ENCODE data around the gene TRIM71.
"Not testable (repeated sequence)": the region's sequence is repeated elsewhere in the genome, so short reads cannot be mapped to it uniquely, and the experiment has no call there.

TRIM71 gene

DNA sequence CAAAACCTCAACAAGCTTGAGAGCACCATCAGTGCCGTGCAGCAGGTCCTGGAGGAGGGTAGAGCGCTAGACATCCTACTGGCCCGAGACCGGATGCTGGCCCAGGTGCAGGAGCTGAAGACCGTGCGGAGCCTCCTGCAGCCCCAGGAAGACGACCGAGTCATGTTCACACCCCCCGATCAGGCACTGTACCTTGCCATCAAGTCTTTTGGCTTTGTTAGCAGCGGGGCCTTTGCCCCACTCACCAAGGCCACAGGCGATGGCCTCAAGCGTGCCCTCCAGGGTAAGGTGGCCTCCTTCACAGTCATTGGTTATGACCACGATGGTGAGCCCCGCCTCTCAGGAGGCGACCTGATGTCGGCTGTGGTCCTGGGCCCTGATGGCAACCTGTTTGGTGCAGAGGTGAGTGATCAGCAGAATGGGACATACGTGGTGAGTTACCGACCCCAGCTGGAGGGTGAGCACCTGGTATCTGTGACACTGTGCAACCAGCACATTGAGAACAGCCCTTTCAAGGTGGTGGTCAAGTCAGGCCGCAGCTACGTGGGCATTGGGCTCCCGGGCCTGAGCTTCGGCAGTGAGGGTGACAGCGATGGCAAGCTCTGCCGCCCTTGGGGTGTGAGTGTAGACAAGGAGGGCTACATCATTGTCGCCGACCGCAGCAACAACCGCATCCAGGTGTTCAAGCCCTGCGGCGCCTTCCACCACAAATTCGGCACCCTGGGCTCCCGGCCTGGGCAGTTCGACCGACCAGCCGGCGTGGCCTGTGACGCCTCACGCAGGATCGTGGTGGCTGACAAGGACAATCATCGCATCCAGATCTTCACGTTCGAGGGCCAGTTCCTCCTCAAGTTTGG, 72.9 kb downstream of the TRIM71 start:
- DNase-seq (ENCODE audit: low read depth), result no peak

- no peak for DNase-seq (ENCODE audit: low read depth)
Observed at GRCh38 chr3:32891365-32891764, 73.6 kb downstream of the TRIM71 start.

GRCh38 chr3:32892625-32893598, 75.1 kb downstream of the TRIM71 start:
- DNase-seq (ENCODE audit: low read depth), result no peak

DNA sequence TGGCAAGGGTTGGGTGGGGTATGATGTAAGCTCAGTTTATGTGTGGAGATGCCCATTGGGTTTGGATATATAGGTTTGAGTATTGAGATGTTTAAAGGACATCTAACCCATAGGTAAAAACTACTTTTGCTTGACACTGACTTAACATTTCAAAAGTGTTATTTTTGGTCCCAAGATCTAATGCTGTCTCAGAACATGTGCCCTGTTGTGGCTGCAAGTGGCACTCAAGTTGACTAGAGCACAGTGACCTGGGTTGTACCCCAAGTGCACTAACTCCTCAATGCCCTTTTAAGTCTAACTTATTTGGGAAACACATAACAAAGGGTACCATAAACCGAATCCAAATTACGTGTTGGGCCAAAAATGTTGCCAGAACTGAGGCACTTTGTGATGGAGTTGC, 77.2 kb downstream of the TRIM71 start:
- no peak for DNase-seq (ENCODE audit: low read depth)

GRCh38 chr3:32895701-32896100, 77.9 kb downstream of the TRIM71 start:
- no peak for DNase-seq (ENCODE audit: low read depth)

GRCh38 chr3:32896143-32896542, 78.3 kb downstream of the TRIM71 start:
- DNase-seq (ENCODE audit: low read depth), result no peak

- DNase-seq (ENCODE audit: low read depth), result no peak
Observed at GRCh38 chr3:32897001-32897601, 79.3 kb downstream of the TRIM71 start.

DNA sequence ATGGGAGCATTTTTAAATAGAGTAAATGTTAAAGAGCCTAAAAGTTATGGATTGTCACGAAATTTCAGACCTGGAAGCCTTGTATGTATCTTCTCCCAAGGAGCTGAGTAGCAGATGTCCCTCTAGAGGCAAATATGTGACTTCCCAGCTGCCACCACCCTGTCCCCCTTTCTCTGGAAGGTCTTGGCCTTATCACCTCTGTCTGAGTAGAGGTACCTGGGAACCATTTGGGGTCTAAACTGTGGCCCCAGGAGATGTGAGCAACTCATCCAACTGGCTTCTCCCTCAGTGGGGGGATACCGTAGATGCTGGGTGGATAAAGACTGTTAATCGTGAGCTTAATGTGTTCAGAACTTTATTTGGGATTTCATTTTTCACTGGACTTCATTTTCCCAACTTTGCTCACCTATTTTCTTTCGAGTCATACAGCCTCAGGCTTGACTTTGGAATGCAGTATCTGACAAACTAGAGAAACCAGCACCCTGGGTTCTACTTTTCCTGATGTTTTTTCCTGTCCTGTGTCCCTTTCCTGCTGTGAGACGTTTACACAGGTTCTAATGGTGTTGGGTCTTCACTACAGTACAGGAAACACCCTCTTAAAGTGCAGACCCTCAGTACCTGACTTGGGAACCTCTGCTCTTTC, 80.3 kb downstream of the TRIM71 start:
- no peak for DNase-seq (ENCODE audit: low read depth)

DNA sequence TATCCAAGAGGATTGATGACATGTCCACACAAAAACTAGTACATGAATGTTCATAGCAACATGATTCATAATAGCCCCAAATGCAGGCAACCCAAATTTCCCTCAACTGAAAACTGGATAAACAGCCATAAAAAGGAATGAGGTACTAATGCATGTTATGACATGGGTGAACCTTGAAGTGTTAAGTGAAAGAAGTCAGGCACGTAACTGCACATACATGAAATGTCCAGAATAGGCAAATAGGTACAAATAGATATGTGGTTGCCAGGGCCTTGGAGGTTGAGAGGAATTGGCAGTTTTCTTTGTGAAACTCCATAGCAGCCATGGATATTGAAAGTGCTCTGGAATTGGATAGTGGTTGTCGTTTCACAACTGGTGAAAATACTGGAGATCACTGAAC, 81.5 kb downstream of the TRIM71 start:
- no peak for DNase-seq (ENCODE audit: low read depth)

DNA sequence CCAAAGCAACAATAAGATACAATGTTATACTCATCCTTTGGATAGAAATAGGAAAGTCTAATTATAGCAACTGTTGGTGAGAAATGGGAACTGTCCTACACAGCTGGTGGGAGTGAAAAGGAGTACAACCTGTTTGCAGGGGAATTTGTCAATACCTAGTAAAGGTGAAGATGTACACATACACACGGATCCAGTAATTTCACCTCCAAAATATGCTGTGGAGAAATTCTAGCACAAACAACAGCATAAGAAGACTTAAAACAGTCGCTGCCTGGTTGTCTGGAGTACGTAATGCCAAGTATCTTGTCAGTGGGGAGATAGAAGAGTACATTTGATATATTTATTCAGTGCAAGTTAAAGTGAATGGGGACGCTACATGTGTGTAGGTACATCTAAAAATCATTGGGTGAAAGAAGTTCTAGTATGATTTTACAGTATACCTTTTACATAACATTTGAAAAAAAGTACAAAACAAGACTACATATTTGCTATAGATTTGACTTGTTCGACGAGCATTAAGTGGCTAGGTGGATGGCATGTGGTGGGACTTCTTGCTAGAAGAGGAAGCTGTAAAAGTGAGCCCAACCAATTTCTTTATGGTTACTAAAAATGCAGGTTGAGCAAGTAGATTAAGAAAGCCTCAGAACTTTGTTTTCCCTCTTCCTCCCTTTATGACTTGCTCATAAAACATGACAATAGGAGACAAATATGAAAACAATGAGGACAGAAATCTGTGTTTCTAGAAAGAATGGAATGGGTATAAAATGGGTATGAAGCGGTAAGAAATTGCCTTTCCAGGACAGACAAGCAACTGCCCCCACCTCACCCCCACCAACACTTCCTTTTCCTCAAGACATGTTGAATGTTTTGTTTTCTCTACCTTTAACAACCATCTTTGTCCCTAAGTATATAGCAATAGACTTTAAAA, 83.5 kb downstream of the TRIM71 start:
- DNase-seq (ENCODE audit: low read depth), result no peak

DNA sequence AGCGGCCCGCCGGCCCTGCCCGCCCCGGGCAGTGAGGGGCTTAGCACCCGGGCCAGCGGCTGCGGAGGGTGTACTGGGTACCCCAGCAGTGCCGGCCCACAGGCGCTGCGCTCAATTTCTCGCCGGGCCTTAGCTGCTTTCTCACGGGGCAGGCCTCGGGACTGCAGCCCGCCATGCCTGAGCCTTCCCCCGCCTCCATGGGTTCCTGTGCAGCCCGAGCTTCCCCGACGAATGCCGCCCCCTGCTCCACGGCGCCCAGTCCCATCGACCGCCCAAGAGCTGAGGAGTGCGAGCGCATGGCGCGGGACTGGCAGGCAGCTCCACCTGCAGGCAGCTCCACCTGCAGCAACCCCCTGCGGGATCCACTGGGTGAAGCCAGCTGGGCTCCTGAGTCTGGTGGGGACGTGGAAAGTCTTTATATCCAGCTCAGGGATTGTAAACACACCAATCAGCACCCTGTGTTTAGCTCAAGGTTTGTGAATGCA, 85.1 kb downstream of the TRIM71 start:
- DNase-seq (ENCODE audit: low read depth), result not testable (repeated sequence)

GRCh38 chr3:32903953-32904352, 86.2 kb downstream of the TRIM71 start:
- no peak for DNase-seq (ENCODE audit: low read depth)

- no peak for DNase-seq (ENCODE audit: low read depth)
Observed at GRCh38 chr3:32909999-32910398, 92.2 kb downstream of the TRIM71 start.

DNA sequence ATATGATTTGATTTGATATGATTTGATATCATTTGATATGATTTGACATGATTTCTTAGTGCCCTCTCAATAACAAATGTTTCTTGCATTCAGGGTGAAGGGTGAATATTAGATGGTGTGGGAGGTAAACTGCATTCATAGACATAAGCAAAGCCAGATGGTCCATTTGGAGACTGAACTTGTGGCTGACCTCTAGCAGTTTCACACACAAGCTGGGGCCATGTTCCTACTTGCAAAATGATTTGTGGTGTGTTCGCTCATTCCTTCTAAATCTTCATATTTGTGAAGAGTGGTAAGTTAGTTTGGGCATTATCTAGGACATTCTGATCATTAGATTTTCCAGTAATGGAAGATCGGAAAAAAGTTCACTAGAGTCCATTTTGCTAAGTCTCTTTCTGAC, 93.2 kb downstream of the TRIM71 start:
- DNase-seq (ENCODE audit: low read depth), result no peak

GRCh38 chr3:32912046-32912445, 94.2 kb downstream of the TRIM71 start:
- no peak for DNase-seq (ENCODE audit: low read depth)

GRCh38 chr3:32913790-32914446, 96.1 kb downstream of the TRIM71 start:
- DNase-seq (ENCODE audit: low read depth), result no peak

DNA sequence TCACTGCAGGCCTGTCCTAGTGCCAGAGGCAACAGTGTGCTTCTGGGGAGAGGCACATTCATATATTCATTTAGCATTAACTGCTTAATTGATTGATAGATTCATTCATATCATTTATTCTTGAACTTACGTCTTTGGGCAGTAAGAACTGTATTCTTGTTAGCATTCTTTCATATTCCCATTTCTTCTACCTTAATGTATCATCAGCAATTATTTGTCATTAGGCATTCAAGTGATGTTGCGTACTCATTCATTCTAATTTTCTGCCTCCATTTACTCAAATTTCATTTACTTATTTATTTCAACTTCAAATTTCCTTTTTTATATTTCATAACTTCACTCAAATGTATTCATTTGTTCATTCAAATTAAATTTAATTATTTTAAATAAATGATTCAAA, 102.1 kb downstream of the TRIM71 start:
- no peak for DNase-seq (ENCODE audit: low read depth)

DNA sequence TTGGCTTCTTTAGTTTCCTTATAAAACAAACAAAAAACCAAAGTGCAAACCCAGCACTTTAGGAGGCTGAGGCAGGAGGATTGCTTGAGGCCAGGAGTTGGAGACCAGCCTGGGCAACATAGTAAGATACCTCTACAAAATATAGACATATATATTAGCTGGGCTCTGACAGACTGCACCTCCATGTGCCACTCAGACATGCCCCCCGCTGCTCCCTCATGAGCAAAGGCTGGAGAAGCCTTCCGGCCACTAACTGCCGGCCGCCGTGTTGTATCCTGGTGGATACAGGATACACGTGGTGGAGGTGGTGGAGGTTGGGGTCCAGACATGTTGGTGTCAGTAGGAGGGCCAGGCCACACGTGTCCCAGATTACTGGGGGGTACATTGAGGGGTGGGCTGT, 104.3 kb downstream of the TRIM71 start:
- no peak for DNase-seq (ENCODE audit: low read depth)

DNA sequence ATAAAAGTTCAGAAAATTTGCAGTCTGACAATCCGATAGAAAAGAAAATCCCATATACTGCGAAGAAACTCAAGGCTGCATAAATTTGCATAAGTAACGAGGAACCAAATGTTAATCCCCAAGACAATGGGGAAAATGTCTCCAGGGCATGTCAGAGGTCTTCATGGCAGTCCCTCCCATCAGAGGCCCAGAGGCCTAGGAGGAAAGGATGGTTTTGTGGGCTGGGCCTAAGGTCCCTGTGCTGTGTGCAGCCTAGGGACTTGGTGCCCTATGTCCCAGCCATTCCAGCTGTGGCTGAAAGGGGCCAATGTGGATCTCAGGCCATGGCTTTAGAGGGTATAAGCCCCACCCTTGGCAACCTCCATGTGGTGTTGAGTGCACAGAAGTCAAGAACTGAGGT, 112.4 kb downstream of the TRIM71 start:
- DNase-seq (ENCODE audit: low read depth), result no peak

GRCh38 chr3:32931273-32931672, 113.5 kb downstream of the TRIM71 start:
- not testable (repeated sequence) for DNase-seq (ENCODE audit: low read depth)

All from activated gamma-delta T cell treated with anti-CD3 and anti-CD28 coated beads, Interleukin-2, amount 50 U/mL, for 16 hours (primary cell).